ENCODE results near the gene PATL1. TPM values are rescaled to one million over a fixed set of nuclear protein-coding genes. Genes with fewer than 3 reads are reported as not detected.

Gene PATL1
- total and polyA plus RNA-seq, 2 of the 8 experiments (the other 6 are each of a cell fraction or from before 2014, with no cell fraction given) = 30.4 to 33.4 TPM

- TF ChIP-seq SIN3A (conservative IDR thresholded peaks at IDR 0.05 in 1 of 2, IDR thresholded peaks at IDR 0.05 in 1 of 2; ENCODE audit: low read depth in 1 of 2, low read length in 2 of 2) (peak in 1 of 2 experiments; percentile 29; a peak in 2 of 4 replicates), NANOG (IDR thresholded peaks at IDR 0.05; ENCODE audit: insufficient read depth, low read depth, low read length, poor library complexity, severe bottlenecking) (no peak), HDAC2 (IDR thresholded peaks at IDR 0.05; ENCODE audit: borderline replicate concordance in 1 of 2, low read depth in 2 of 2, low read length in 2 of 2) (peak; percentile 41 to 80; a peak in 1 of 4 replicates), BACH1 (IDR thresholded peaks at IDR 0.05; ENCODE audit: low read length) (peak; percentile 55; the same call in 1 of the 2 replicates), EP300 (IDR thresholded peaks at IDR 0.05; ENCODE audit: borderline replicate concordance in 1 of 2, low read depth in 2 of 2, low read length in 2 of 2) (peak in 1 of 2 experiments; percentile 31; a peak in 1 of 3 replicates), TAF1 (IDR thresholded peaks at IDR 0.05; ENCODE audit: low read depth, low read length) (peak; percentile 42), POLR2AphosphoS5 (IDR thresholded peaks at IDR 0.05; ENCODE audit: low read depth, low read length) (peak; percentile 57), PHF8 (conservative IDR thresholded peaks at IDR 0.05; ENCODE audit: low read depth, low read length) (peak; percentile 71), EZH2 (IDR thresholded peaks at IDR 0.05; ENCODE audit: low read depth, low read length, severe bottlenecking) (no peak), EGR1 (IDR thresholded peaks at IDR 0.05; ENCODE audit: borderline replicate concordance, low read depth, low read length) (no peak), SP4 (IDR thresholded peaks at IDR 0.05; ENCODE audit: low read length) (no peak), RBBP5 (IDR thresholded peaks at IDR 0.05; ENCODE audit: borderline replicate concordance, low read depth, low read length) (peak; percentile 77), USF2 (IDR thresholded peaks at IDR 0.05; ENCODE audit: low read length) (peak; percentile 31; the same call in 1 of the 2 replicates), TBP (IDR thresholded peaks at IDR 0.05; ENCODE audit: low read depth, low read length) (no peak; the same call in 1 of the 2 replicates), TEAD4 (IDR thresholded peaks at IDR 0.05; ENCODE audit: low read depth, low read length) (no peak), POLR2A (IDR thresholded peaks at IDR 0.05; ENCODE audit: control extremely low read depth in 1 of 2, low read depth in 2 of 2, low read length in 2 of 2) (peak in 1 of 2 experiments; percentile 76; a peak in 2 of 3 replicates), MAX (IDR thresholded peaks at IDR 0.05) (no peak), CREB1 (IDR thresholded peaks at IDR 0.05) (peak; percentile 88), KDM1A (IDR thresholded peaks at IDR 0.05; ENCODE audit: borderline replicate concordance, low read length) (no peak)
Observed at GRCh38 chr11:59668950-59669610, at the start of gene PATL1 (continued).

Measured in H1 (cell line).